MM.1S (cell line): ENCODE results near the gene PXMP4.

Experiments used
- EZH2 ChIP-seq: fragments of 300-600 bp; sonication (generic); optimal IDR thresholded peaks from 2 replicates; pipeline ENCODE3; 2017; ENCODE audit warnings: low read depth, mild to moderate bottlenecking, antibody characterized with exemption, low read length, mixed read lengths
- TF ChIP-seq, protein P1 (sequence below): fragments of 300-600 bp; sonication (generic); IDR thresholded peaks from 2 replicates; pipeline ENCODE4 v1.5.1; 2016; ENCODE audit warnings: antibody characterized with exemption, low read length, mixed read lengths

DNA sequence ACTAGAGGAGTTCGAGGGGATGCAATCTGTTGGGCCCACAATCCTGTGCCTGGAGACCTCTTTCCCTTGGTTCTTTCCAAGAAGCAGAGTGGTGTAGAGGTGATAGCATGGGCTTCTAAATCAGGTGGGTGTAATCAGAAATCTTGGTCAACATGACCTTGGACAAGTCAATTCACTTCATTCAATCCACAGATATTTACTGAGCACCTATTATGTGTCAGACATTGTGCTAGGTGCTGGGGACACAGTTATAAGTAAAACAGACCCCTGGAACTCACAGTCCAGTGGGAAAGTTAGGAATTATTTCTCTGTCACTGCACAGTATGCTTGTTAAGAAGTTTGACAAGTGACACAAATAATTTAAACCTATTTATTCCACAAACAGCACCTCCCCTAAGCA is 30.6 kb downstream of the PXMP4 start:
- TF ChIP-seq, protein P1, sequence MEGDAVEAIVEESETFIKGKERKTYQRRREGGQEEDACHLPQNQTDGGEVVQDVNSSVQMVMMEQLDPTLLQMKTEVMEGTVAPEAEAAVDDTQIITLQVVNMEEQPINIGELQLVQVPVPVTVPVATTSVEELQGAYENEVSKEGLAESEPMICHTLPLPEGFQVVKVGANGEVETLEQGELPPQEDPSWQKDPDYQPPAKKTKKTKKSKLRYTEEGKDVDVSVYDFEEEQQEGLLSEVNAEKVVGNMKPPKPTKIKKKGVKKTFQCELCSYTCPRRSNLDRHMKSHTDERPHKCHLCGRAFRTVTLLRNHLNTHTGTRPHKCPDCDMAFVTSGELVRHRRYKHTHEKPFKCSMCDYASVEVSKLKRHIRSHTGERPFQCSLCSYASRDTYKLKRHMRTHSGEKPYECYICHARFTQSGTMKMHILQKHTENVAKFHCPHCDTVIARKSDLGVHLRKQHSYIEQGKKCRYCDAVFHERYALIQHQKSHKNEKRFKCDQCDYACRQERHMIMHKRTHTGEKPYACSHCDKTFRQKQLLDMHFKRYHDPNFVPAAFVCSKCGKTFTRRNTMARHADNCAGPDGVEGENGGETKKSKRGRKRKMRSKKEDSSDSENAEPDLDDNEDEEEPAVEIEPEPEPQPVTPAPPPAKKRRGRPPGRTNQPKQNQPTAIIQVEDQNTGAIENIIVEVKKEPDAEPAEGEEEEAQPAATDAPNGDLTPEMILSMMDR = no peak
- no peak for TF ChIP-seq EZH2
